H4 (cell line): Measurements from ENCODE around the gene ZDHHC7. TPM values are rescaled to one million over a fixed set of nuclear protein-coding genes. Genes with fewer than 3 reads are reported as not detected.
"Not testable (repeated sequence)": the region's sequence is repeated elsewhere in the genome, so short reads cannot be mapped to it uniquely, and the experiment has no call there.

Source experiments
- DNase-seq: peaks from one replicate; pipeline ENCODE4 v3.0.0-alpha.2; 2015; ENCODE audit warnings: low spot score
- total RNA-seq: library from RNA; depleted of rRNA; stranded (reverse); fragments of >200 nt; shearing (Covaris generic); gene quantifications from 2 replicates; pipeline ENCODE4 v1.2.3, GENCODE V29; 2014

Gene ZDHHC7
- total RNA-seq, 1 experiment from 2014 or later: 55.0 TPM

DNA sequence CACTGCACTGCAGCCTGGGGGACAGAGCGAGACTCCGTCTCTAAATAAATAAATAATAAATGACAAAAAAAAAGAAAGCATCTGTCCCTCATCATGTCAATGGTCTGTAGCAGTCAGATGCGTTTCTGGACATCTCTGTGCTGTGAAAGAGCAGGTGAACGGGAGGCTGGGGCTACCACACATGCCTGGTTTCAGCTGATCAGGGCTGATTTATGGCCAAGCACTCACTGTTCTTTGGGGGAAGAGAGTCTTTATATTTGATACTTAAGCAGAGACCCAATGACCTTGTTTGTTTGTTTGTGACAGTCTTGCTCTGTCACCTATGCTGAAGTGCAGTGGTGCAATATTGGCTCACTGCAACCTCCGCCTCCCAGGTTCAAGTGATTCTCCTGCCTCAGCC is 33.7 kb upstream of the ZDHHC7 start:
- DNase-seq: no peak

DNA sequence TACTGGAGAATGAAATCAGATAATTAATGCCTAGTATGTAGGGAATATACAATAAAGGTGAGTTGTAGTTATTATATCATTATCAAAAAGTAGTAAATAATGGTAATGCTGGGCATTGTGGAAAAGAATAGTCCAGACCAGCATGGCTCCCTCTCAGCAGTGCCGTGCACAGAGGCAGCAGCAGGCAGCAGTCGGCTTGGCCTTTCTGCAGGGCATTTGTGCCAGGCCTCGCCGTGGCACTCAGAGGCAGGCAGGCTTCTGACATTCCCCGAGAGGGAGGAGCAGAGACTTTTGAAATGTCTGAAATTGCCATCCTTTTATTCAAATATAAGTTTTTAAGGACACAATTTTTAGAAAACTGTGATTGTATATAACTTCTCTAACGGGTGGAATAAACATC is 31.3 kb upstream of the ZDHHC7 start:
- no peak for DNase-seq

GRCh38 chr16:85042167-85042526 is 30.8 kb upstream of the ZDHHC7 start:
- no peak for DNase-seq

DNA sequence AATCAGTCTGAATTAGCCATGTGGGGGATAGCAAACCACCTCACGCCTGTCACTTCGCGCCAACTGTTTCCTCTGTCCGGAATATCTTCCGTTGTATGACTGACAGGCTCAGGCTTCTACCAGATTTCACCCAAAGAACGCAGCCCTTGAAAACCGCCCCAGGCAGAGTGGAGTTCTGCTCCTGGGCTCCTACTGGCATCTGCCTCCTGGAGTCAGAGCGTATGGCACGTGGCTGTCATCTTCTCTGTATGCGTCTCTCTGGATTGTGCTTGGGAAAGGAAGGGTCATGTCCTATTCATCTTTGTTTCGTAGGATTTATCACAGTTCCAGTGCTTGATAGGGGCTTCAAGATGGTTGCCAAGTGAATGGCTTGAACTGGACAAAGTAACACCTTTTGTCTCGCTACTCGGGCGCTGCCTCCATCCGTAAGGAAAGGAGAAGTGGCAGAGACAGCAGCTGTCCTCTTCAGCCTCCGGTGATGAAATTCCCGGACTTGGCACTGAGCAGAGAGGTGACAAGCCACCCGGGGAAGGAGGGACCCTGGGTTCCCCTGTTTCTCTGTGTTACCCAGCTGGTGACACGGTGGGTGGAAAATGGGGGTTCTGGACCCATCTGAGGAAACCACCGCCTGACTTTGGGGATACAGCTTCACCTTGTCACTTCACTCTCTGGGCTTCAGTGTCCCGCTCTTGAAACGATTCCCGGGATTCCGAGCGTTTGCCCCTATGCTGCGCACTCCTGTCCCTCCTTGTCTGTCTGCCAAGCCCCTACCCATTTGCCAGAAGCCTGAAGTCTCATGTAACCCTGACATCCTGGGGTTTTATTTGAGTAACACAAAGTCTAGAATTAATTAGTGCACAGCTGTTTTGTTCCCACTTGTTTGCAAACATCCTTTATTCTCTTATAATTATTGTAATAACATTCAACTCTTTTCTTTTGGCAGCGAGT is 30.2 kb upstream of the ZDHHC7 start:
- DNase-seq: no peak

GRCh38 chr16:85040685-85041084 is 29.4 kb upstream of the ZDHHC7 start:
- DNase-seq: no peak

GRCh38 chr16:85037721-85038120 is 26.4 kb upstream of the ZDHHC7 start:
- DNase-seq: no peak

DNA sequence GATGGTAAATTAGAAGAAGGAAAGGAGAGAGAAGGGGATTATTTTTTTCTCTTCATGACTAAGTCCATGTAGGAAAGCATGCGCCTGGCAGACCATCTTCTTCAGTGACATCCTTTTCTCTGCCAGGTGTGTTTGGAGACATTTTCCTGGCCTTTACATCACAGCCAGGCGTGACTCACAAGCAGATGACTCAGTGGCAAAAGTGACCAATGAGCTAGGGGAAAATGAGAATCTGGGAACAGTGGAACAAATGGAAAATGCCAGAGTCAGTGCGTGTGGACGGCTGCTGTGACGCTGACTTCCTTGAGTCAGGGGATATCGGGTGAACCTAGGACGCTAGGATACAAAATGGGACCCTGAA is 25.7 kb upstream of the ZDHHC7 start:
- DNase-seq: peak; percentile 92

DNA sequence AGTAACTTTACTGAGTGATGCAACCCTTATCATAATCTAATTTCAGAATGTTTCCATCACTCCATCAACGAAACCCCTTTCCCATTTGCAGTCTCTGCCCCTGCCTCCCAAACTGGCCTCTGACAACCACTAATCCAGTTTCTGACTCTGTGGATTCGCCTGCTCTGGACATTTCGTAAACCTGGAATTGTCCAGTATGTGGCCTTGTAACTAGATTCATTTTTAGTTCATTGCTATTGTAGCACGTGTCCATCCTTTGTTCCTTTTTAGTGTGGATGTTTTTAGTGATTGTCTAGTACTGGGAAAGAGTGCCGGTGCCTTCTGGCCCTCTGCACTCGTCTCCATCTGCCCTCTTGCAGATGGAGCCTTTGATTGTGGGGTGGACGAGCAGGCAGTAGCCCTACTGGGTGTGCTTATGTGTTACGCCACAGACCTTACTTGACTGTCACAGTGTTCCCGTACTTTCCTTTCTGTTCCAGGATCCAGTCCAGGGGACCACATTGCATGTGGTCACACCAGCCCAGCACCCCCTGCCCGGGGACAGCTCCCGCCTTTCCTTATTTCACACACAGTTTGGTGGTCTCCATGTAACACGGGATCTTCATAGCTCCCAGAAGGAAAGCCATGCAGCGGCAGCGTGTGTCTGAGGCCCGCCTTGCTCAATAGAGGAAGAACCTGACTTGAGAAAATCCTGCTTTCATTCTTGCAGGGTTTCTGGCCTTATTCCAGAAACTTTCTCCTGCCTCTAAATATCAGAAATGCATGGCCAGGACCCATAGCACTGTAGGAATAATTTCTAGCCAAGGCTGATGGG is 25.1 kb upstream of the ZDHHC7 start:
- DNase-seq: peak; percentile 38

DNA sequence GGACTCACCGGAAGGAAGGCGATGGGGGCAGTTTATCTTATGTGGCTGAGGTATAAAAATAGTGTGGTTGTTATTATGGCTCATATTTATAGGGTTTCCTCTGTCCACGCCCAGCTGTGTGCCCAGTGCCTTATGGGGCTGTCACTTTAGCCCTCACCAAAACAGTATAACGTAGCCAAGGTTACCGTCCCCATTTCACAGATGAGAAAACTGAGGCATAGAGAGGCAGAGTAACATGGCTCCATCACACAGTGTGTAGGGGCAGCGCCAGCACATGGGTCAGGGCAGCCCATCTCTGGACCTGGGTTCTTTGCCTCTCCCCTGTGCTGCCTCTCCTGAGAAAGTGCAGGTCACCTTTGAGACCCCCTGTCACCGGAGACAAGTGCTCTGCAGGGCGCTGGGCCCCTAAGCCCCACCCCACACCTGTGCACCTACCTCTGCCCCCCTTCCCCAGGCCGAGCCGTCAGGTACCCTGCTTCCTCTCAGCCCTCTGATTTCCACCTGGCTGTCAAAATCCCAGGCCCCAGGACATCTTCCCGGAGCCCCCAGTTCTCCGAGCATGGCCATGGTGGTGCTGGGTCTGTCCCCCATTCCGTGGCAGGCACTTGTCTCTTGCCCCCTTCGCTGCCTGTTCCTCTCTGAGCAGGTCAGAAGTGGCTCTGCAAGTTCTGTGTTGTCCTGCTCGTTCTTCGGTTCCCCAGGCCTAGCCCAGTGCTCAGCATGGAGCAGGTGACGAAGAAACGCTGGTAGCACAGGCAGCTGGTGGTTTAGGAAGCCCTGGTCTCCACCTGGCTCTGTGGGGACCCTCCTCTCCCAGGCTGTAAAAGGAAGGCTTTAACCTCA is 23.5 kb upstream of the ZDHHC7 start:
- DNase-seq: no peak

DNA sequence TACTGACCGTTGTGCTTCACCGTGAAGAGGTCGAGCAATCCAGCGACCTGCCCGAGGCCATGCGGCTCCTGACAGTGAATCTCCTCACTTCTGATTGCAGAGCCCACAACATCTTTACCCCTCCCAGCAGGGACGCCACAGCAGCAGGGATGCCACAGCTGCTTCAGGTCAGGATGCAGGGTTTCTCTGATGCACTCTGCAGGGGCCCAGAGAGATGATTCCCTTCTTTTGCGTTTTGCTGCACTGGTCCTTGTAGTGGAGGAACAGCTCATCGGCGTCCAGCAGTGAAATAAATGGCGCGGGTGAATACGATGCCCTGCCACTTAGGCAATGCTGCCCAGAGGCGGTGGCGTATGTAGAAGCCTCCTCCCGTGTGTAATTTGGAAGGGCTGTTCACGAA is 21.8 kb upstream of the ZDHHC7 start:
- no peak for DNase-seq

DNA sequence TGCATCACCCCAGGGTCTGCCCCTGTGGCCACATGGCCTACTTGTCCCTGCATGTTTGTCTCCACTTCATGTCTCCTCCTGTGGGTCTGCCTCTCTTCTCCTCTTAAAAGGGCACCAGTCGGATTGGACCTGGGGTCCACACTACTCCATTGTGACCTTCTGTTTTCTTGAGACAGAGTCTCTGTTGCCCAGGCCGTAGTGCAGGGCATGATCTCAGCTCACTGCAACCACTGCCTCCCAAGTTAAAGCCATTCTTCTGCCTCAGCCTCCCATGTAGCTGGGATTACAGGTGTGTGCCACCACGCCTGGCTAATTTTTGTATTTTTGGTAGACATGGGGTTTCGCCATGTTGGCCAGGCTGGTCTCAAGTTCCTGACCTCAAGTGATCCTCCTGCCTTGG is 20.9 kb upstream of the ZDHHC7 start:
- not testable (repeated sequence) for DNase-seq

GRCh38 chr16:85031451-85031850 is 20.1 kb upstream of the ZDHHC7 start:
- DNase-seq: no peak

DNA sequence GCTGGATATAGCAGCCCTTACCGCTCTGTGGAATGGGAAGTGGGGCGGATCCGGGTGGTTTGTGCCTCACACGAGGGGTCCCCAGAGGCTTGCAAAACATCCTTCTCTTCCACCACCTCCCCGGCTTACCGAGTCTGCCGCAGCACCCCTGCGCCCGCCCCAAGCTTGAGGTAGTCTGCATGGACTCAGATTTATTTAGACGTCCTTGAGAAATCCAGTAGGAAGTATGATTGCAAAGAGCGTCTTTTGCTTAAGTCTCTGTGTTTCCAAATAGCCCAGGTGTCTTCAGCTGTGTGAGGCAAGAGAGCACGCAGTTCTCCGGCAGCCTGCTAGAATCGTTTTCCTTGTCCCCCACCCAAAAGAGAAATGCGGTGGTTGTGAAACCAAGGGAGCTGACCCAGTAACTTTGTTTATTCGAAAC is 18.7 kb upstream of the ZDHHC7 start:
- no peak for DNase-seq

DNA sequence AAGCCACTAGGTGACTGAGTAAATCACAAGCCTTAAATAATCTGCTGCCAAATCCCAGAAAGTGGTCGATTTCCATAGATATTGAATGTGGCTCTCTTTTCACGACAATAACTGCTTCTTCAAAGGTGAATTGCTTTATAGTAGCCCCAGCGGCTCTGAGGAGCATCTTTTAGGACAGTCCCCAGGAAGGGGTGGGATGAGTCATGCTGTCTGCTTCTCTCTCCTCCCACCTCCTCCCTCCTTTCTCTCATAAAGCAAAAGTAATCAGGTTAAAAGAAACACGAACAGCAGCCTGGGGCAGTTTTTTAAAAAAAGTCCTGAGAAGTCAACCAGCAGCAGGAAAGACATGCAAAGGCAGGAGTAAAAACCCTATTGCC is 18.1 kb upstream of the ZDHHC7 start:
- peak; percentile 53 for DNase-seq

GRCh38 chr16:85028685-85029407 is 17.5 kb upstream of the ZDHHC7 start:
- DNase-seq: peak; percentile 41

GRCh38 chr16:85027958-85028684 is 16.8 kb upstream of the ZDHHC7 start:
- no peak for DNase-seq

GRCh38 chr16:85027349-85027957 is 16.1 kb upstream of the ZDHHC7 start, which contains the start of gene KIAA0513:
KIAA0513 (plus strand) TSS chr16:85027795; CDS start chr16:85067072, 39,277 bp downstream.
- peak; percentile 84 for DNase-seq

DNA sequence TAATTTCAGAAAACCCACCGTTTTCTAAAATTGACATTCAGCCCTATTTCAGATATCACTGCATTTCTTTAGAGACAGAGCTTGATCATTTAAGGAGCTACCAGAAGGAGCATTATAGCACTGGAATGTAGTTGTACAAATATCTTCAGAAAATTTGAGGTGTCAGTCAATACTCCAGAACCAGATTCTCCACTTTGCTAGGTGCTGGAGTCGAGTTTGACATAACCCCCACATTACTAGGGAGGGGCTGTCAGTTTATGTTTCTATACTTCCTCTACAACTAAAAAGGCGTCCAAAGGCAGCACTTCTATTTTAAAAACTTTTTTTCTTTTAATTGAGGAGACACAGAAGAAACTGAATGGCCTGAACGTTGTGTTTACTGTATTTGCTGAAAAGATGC is 15.4 kb upstream of the ZDHHC7 start:
- DNase-seq: no peak

DNA sequence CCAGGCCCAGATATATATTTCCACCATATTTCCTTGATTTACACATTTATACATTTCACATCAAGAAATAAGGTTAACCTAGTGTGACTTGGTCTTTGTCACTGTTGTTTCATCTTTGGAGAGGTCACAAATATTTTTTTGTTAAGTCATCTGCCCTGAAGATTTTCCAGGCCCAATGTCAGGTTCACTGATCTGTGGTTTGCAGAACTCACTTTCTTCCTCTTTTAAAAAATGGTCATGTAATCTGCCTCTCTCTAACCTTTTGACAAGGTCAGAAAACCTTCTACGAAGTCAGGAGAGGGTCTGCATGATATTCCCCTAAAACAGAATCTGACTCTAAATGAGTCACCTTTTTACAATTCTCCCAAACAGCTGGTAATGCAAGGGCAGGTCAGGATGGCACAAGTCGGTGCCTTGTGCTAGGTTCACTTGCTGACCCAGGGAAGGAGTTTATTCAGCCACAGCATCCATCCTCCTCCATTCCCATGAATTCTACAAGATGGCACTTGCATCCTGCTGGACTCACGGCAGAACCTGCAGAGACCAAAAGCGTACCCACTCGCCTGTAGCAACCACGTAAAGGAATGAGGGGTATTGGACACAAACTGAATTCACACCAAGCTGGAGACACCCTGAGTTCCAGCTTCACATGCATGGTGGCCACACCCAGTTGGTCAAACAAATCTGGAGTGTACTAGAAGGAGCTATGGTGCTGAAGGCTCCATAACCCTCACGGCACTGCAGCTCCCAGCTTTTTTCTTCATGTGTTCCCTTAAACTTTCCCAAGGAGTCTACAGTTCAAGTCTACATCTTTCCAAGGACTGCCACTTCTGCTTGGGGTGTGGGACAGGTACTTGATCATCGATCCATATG is 14.7 kb upstream of the ZDHHC7 start:
- DNase-seq: no peak
